SJCRH30 (cell line): ENCODE data around the gene EIF1AD. TPM values are rescaled to one million over a fixed set of nuclear protein-coding genes. Genes with fewer than 3 reads are reported as not detected.
"Not testable (repeated sequence)": the region's sequence is repeated elsewhere in the genome, so short reads cannot be mapped to it uniquely, and the experiment has no call there.

Experiments used
- DNase-seq, 2 experiments: peaks; one replicate each; pipeline ENCODE4 v3.0.0-alpha.2; 2015 to 2020
- H3K27ac ChIP-seq: fragments of 250-450 bp; sonication (Bioruptor Pico); 2 replicates; pipeline ENCODE4 v1.5.1; 2020; ENCODE audit warnings: mild to moderate bottlenecking, moderate library complexity
- H3K27me3 ChIP-seq: fragments of 250-450 bp; sonication (Bioruptor Pico); 2 replicates; pipeline ENCODE4 v1.5.1; 2020; ENCODE audit warnings: mild to moderate bottlenecking, moderate library complexity
- H3K36me3 ChIP-seq: fragments of 250-450 bp; sonication (Bioruptor Pico); 2 replicates; pipeline ENCODE4 v1.5.1; 2020; ENCODE audit warnings: mild to moderate bottlenecking, moderate library complexity
- H3K4me1 ChIP-seq: fragments of 250-450 bp; sonication (Bioruptor Pico); 2 replicates; pipeline ENCODE4 v1.5.1; 2020; ENCODE audit warnings: mild to moderate bottlenecking, moderate library complexity
- H3K4me3 ChIP-seq: fragments of 250-450 bp; sonication (Bioruptor Pico); 2 replicates; pipeline ENCODE4 v1.5.1; 2020; ENCODE audit warnings: mild to moderate bottlenecking, moderate library complexity
- H3K9me3 ChIP-seq: fragments of 250-450 bp; sonication (Bioruptor Pico); replicated peaks from 2 replicates; pipeline ENCODE4 v1.5.1; 2020; ENCODE audit warnings: mild to moderate bottlenecking, moderate library complexity
- total RNA-seq: library from RNA; depleted of rRNA; stranded (reverse); fragments of >200 nt; shearing (Covaris generic); gene quantifications from 2 replicates; pipeline ENCODE4 v1.2.3, GENCODE V29; 2014

Gene EIF1AD
- total RNA-seq, 1 experiment from 2014 or later: 55.1 TPM

- H3K4me3 ChIP-seq: no peak overlapping the region
- H3K27ac ChIP-seq: no peak overlapping the region
- H3K36me3 ChIP-seq: no peaks in the 10 kb centered on the region
- H3K4me1 ChIP-seq: no peaks in the 10 kb centered on the region; the same call in 1 of the 2 replicates
- no peaks in the 10 kb centered on the region for H3K9me3 ChIP-seq
- no peaks in the 10 kb centered on the region; the same call in 1 of the 2 replicates for H3K27me3 ChIP-seq
- DNase-seq: no peak
Measured at GRCh38 chr11:66036334-66036710, 34.4 kb upstream of the EIF1AD start.

- H3K4me1 ChIP-seq: no peaks in the 10 kb centered on the region; the same call in 1 of the 2 replicates
- no peaks in the 10 kb centered on the region for H3K36me3 ChIP-seq
- no peak overlapping the region for H3K27ac ChIP-seq
- no peaks in the 10 kb centered on the region for H3K9me3 ChIP-seq
- no peak for DNase-seq
- H3K27me3 ChIP-seq: no peaks in the 10 kb centered on the region; the same call in 1 of the 2 replicates
- H3K4me3 ChIP-seq: no peak overlapping the region
Measured at GRCh38 chr11:66035653-66036333, 33.8 kb upstream of the EIF1AD start.

DNA sequence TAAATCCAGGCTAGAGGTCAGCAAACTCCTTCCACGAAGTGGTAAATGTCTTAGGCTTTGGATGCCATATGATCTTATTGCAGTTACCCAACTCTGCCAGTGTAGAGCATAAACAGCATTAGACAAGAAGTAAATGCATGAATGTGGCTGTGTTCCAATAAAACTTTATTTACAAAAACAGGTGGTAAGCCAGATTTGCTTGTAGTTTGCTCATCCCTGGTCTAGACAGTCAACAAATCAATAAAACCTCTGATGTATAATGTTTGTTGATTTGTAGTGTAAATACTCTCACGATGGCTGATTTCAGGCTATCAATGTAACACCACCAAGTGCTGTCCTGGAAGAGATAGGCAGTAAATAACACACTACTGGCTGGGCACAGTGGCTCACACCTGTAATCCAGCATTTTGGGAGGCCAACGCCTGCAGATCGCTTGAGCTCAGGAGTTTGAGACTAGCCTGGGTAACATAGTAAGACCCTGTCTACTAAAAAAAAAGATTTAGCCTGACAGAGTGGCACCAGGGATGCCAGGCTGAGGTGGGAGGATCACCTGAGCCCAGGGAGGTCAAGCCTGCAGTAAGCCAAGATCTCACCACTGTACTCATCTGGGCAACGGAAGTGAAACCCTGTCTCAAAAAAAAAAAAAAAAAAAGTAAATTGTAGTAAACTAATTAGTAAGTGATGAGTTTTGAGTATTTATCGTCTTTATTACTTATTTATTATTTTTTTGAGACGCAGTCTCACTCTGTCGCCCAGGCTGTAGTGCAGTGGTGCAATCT is 31.2 kb upstream of the EIF1AD start:
- no peaks in the 10 kb centered on the region for H3K36me3 ChIP-seq
- no peaks in the 10 kb centered on the region; the same call in 1 of the 2 replicates for H3K27me3 ChIP-seq
- H3K4me3 ChIP-seq: no peak overlapping the region
- H3K4me1 ChIP-seq: no peaks in the 10 kb centered on the region
- no peak overlapping the region for H3K27ac ChIP-seq
- DNase-seq: no peak
- H3K9me3 ChIP-seq: no peaks in the 10 kb centered on the region

GRCh38 chr11:66026017-66026529 is 24.1 kb upstream of the EIF1AD start, which contains the start of gene CATSPER1:
TSS of gene CATSPER1 (minus strand) at chr11:66026479. CDS start at chr11:66026379, 100 bp downstream.
- Histone ChIP-seq H3K36me3 (no peaks in the 10 kb centered on the region), H3K4me3 (no peak within 1 kb of the TSS), H3K27ac (no peak within 1 kb of the TSS), H3K9me3 (no peaks in the 10 kb centered on the region), H3K4me1 (peaks cover 6% of the 10 kb centered on the region), H3K27me3 (no peaks in the 10 kb centered on the region)
- no peak for DNase-seq

GRCh38 chr11:66023186-66023440 is 21.2 kb upstream of the EIF1AD start:
- not testable (repeated sequence) for H3K27me3 ChIP-seq, H3K4me1 ChIP-seq, H3K36me3 ChIP-seq, H3K27ac ChIP-seq, H3K4me3 ChIP-seq, H3K9me3 ChIP-seq, DNase-seq

DNA sequence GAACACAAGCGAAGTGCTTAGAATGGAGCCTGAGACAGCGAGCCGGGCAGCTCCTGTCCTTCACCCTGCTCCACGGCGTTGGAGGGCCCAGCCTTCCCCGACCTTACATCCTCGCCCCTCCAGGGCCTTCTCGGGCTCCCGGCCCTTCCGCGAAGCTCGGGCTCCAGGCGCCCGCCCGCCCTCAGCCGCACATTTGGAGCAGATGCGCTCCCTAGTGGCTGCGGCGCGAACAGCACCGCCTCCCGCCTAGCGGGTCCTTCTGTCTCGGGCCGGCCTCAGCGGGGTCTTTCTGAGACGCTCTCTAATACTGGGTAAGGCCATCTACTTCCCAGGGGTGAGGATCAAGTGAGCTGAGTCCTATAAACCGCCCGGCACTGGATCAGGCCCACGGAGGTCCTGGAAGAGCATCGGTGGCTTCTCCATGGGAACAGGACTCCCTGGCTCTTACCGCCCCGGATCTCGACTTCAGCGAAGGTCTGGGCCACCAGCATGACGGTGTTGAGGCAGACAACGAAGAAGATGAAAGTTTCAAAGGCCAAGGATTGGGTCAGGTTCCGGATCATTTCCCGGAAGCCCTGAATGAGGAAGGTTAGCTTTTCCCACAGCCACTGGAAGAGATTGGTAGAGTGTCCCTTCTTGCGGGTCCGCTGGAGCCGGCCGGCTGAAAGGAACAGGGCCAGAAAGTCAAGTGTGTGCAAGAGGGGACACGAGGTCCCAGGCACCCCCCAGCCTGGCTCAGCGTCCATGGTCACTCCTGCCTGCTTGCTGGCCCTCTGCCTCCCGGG is 20.6 kb upstream of the EIF1AD start:
- Histone ChIP-seq H3K9me3 (no peaks in the 10 kb centered on the region), H3K4me1 (peaks cover 9% of the 10 kb centered on the region), H3K4me3 (no peak overlapping the region), H3K27ac (no peak overlapping the region), H3K36me3 (no peaks in the 10 kb centered on the region), H3K27me3 (no peaks in the 10 kb centered on the region)
- peak; percentile 72 to 86 for DNase-seq

GRCh38 chr11:66020618-66021357 is 18.8 kb upstream of the EIF1AD start:
- H3K27me3 ChIP-seq: no peaks in the 10 kb centered on the region
- peaks cover 13% of the 10 kb centered on the region for H3K4me1 ChIP-seq
- peak; percentile 82 to 84 for DNase-seq
- no peak overlapping the region for H3K27ac ChIP-seq
- no peaks in the 10 kb centered on the region for H3K9me3 ChIP-seq
- H3K4me3 ChIP-seq: no peak overlapping the region
- no peaks in the 10 kb centered on the region for H3K36me3 ChIP-seq

DNA sequence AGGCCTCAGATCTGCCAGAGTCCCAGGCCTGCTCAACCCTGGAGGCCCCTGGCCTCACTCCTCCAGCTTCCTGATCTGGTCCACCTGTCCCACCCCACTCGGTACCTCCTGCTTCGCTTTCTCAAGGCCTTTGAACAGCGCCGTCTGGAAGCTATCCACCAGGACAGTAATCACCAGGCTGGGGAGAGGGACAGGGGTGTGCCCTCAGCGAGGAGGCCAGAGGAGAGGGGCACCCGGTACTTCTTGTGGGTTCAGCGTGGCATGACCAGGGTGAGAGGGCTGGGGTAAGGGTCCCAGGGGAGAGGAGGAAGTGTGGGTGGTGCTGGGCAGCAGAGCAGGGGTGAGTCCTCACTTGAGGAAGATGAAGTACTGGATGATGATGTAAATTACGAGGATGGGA is 18.3 kb upstream of the EIF1AD start:
- DNase-seq: no peak
- H3K36me3 ChIP-seq: no peaks in the 10 kb centered on the region
- no peak overlapping the region for H3K27ac ChIP-seq
- no peaks in the 10 kb centered on the region for H3K27me3 ChIP-seq
- no peaks in the 10 kb centered on the region for H3K9me3 ChIP-seq
- H3K4me3 ChIP-seq: no peak overlapping the region
- peaks cover 18% of the 10 kb centered on the region for H3K4me1 ChIP-seq

GRCh38 chr11:66017321-66017720 is 15.4 kb upstream of the EIF1AD start:
- no peak overlapping the region for H3K4me3 ChIP-seq
- H3K9me3 ChIP-seq: no peaks in the 10 kb centered on the region
- H3K4me1 ChIP-seq: peaks cover 30% of the 10 kb centered on the region
- DNase-seq: no peak
- no peaks in the 10 kb centered on the region for H3K36me3 ChIP-seq
- no peak overlapping the region for H3K27ac ChIP-seq
- no peaks in the 10 kb centered on the region for H3K27me3 ChIP-seq

GRCh38 chr11:66016793-66017177 is 14.8 kb upstream of the EIF1AD start:
- DNase-seq: no peak
- Histone ChIP-seq H3K27me3 (no peaks in the 10 kb centered on the region), H3K9me3 (no peaks in the 10 kb centered on the region), H3K4me3 (no peak overlapping the region), H3K27ac (no peak overlapping the region), H3K36me3 (no peaks in the 10 kb centered on the region), H3K4me1 (peaks cover 30% of the 10 kb centered on the region)

DNA sequence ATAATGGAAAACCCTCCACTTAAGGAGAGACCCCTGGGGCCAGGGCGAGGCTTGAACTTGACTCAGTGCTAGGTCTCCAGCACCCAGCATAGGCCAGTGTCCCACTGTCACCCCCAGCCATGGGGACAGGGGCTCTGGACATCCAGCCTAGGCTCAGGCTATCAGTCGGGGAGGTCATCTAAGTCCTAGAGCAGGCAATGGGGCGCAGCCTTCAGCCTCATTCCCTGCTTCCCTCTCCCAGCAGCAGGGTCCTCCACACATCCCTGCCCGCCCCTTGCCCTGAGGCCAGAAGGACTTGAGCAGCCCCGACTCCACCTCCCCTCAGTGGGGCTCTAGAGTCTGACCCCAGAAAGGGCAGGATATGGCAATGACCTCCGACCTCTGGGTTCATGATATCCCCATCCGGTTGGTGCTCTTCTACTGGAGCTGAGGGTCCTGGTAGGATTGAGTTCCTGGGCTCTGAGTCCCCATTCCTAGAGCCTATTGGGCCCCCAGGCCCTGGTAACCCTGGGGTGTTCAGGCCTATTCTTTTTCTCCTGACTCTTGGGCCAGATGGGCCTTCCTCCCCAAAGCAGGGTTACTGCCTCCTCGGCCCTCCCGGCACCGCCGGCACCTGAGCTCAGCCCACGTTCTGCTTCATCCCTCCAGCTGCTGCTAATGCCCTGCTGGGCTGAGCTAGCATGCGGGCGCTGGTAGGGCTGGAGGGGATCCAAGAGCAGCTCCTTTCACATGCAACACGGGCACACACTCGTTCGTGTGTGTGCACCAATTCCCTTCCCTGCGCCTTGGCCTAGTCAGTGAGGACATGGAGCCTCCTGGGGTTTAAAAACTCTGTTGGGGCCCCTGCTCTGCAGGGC is 14.2 kb upstream of the EIF1AD start:
- Histone ChIP-seq H3K9me3 (no peaks in the 10 kb centered on the region), H3K4me1 (peaks cover 25% of the 10 kb centered on the region), H3K27ac (no peak overlapping the region; the same call in 1 of the 2 replicates), H3K4me3 (no peak overlapping the region), H3K27me3 (no peaks in the 10 kb centered on the region), H3K36me3 (no peaks in the 10 kb centered on the region)
- DNase-seq: no peak

DNA sequence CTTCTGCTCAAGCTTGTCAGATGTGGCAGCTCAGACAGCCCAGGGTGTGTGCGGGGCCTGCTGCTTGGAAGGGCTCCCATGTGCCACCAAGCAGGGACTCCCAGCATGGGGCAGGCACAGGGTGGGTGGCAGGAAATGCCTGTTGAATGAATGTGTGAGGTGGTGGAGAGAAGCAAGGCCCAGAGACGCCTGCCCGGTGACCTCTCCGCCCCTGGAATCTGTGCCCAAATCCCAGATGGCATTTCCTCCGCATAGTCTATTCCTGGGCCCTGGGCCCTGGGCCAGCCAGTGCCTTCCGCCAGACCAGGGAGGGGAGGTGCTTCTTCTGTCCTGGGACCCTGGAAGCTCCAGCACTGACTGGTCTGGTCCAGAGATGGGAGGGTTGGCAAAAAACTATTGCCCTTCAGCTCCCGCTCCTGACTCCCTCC is 13.5 kb upstream of the EIF1AD start:
- Histone ChIP-seq H3K4me3 (no peak overlapping the region), H3K27me3 (no peaks in the 10 kb centered on the region), H3K4me1 (peaks cover 21% of the 10 kb centered on the region), H3K27ac (peak overlapping the region; percentile 12; the same call in 1 of the 2 replicates), H3K36me3 (no peaks in the 10 kb centered on the region), H3K9me3 (no peaks in the 10 kb centered on the region)
- peak in 1 of 2 experiments; percentile 31 for DNase-seq

- DNase-seq: no peak
- Histone ChIP-seq H3K36me3 (no peaks in the 10 kb centered on the region), H3K4me1 (peaks cover 21% of the 10 kb centered on the region), H3K4me3 (no peak overlapping the region), H3K27ac (peak overlapping the region; percentile 12; the same call in 1 of the 2 replicates), H3K9me3 (no peaks in the 10 kb centered on the region), H3K27me3 (no peaks in the 10 kb centered on the region)
Measured at GRCh38 chr11:66014804-66015453, 13.0 kb upstream of the EIF1AD start.
